ELR (cell line): Measurements from ENCODE around the gene OLFML2B.
"Not testable (repeated sequence)": the region's sequence is repeated elsewhere in the genome, so short reads cannot be mapped to it uniquely, and the experiment has no call there.

ENCODE experiments used
- DNase-seq: peaks from one replicate; pipeline ENCODE4 v3.0.0-alpha.2; 2015; ENCODE audit warnings: low read depth

The OLFML2B gene

DNA sequence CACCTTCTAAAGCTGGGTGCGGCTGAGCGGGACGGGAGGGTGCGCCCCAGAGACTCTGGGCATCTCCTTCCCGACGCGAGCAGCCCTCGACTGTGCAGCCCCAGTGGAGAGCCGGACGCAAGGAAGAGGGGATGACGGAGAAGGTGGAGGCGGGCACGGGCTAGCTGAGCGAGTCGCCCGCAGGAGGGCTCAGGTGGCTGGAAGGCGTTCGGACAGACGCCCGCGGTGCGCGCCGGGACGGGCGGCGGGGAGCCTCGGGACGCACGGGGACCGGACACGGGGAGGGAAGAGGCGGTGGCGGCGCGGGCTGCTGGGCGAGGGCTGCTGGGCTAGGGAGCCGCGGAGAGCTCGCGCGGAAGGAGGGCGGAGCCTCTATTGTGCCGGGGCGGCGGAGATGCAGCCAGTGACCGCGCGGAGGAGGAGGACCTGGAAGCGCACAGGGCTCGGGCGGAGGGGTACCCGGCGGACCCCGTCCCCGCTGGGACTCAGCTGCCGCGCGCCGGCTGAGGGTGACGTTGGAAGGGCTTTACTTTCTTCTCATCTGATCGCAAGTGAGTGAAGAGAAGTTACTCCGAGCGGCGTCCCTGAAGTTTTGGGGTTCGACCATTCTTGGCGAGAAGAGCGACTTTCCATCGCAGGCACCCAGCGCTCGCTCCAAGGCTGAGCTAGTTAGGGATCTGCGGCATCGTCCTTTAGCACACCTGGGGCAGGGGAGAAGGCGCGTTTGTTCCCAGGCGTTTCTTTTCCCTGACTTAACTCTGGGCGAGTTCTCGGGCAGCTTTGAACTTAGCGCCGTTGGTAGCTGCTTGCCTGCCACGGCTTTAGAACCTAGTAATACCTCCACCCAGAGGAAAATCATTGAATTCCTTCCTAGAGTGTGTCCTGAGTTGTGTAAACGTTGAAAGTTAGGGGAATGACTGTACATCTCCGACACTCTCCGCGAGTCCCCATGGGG lies at the start of gene OLFML2B:
Gene OLFML2B, minus strand, starts transcription at position 323 of the 955 bp plus-strand sequence. CDS start 439 bp downstream, outside the sequence.
- peak; percentile 89 for DNase-seq

DNA sequence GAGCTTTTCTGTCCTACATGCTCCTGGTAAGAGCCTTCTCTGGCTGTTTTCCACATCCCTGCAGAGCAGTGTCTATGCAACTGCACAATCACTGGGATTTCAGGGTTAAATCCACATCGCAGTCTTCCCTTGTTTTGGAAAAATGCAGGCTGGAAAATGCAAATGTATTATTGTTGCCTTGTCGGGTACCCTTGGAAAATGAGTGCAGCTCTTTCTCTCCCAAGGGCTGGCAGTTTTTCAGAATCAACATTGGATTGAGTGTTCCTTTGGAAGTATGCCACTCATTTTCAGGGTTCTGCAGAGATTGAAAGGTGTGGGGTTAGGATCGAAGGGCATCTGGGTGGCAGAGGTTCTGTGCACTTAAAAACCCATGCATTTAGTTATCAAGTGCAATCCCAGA lies 49.1 kb upstream of the OLFML2B start:
- DNase-seq = no peak

DNA sequence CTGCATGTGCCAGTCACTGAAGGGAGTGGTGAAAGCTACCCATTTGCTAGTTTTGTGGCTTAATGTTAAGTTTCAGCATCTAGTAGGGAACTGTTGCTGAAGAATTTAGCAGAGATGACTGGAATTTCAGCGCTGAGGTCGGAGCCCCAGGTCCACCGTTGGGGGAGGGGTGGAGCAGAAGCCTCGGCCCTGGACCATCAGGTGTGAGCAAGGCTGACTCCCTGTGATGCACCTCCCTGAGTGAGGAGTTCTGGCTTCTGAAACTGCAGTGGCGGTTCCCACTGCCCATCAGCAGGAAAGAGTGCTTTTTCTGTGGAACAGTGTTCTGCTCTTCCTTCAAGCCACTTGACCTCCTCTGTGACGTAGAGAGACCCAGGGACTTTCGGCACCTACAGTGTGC lies 47.2 kb upstream of the OLFML2B start:
- no peak for DNase-seq

DNA sequence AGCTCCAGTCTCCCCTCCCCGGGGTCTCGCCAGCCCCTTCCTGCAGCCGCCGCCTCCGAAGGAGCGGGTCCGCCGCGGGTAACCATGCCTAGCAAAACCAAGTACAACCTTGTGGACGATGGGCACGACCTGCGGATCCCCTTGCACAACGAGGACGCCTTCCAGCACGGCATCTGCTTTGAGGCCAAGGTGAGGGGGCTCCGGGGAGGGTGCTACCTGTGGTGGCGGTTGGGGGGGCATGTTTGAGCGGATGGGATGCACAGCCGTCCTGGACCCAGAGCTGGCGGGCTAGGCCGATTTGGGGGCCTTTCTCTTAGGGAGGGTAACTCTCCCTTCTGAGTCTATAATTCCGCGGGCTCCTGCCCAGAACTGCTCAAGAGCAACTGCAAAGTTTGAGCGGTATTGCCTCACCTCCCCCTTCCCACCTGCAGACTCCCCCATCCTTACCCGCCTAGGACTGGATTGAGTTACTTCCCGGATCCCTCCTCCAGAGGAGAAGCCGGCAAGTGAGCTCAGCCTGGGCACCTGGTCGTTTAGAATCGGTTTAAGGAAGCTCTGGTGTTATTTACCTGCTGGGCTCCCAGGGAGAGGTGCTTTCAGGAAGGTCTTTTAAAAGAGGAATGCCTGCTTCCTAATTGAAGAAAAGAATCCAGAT lies 46.6 kb upstream of the OLFML2B start:
- peak; percentile 14 for DNase-seq

DNA sequence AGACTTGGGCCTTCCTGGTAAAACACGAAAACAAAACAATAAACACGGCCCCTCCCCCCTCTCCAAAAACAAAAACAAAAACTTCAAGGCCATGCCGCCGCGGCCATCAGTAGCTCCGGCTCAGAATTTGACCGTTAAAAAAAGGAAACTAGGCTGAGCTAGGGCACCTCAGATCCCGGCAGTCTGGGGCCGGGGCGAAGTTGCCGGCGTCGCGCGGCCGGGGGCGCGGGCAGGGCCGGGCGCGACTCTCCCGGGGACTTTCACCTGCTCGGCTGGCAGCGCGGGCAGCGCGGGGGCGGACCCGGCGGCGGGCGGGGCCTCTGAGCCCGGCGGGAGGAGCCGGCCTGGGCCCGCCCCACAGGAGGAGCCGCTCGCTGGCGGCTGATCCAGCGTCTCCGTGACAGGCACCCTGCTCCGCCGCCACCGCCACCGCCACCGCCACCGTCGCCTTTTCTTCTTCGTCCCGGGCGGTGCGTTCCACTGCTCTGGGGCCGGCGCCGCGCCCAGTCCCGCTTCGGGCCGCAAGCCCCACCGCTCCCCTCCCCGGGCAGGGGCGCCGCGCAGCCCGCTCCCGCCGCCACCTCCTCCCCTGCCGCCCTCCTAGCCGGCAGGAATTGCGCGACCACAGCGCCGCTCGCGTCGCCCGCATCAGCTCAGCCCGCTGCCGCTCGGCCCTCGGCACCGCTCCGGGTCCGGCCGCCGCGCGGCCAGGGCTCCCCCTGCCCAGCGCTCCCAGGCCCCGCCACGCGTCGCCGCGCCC lies 45.8 kb upstream of the OLFML2B start, which contains the start of gene NOS1AP:
Gene NOS1AP, plus strand, starts transcription at position 358 of the 760 bp plus-strand sequence. CDS start 487 bp downstream, outside the sequence.
- DNase-seq = peak; percentile 76

DNA sequence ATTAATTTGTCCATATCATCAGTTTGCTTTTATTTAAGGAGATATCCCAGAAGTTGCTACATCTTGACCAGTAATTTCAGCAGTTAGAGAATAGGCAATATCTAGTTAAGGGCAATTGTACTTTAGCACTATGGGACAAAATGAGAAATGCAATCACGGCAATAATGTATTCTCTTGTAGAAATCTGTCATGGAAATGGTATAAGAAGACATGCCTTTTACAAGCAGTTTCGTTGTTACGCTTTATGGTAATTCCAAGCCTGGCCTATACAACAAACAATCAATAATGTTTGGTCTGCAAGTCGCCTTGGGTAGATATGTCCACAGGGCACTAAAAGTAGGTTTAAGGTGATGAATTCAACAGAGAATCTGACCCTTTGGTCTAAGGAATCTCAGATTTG lies 44.6 kb upstream of the OLFML2B start:
- DNase-seq = no peak

DNA sequence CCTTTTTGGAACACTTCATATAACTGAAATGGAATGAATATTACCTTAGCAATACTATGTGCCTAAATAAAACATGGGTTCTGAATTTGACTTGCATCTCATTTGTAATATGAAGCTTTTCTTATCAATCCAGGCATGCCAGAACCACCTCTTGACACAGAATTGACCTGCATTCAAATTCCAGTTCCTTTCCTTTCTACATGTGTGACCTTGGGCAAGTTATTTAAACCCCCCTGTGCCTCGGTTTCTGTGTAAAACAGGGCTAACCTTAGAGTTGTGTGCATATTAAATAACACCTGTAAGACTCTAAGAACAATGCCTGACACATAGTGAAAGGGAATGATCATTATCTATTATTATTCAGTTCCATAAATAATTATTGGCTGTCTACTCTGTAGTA lies 43.8 kb upstream of the OLFML2B start:
- no peak for DNase-seq

DNA sequence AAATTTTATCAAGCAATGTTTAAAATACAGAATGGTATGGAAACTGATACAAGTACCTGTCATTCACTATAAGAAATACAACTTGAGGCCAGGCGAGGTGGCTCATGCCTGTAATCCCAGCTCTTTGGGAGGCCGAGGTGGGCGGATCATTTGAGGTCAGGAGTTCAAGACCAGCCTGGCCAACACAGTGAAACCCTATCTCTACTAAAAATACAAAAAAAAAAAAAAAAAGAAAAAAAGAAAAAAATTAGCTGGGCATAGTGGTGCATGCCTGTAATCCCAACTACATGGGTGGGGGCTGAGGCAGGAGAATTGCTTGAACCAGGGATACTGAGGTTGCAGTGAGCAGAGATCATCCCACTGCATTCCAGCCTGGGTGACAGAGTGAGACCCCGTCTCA lies 43.2 kb upstream of the OLFML2B start:
- not testable (repeated sequence) for DNase-seq

DNA sequence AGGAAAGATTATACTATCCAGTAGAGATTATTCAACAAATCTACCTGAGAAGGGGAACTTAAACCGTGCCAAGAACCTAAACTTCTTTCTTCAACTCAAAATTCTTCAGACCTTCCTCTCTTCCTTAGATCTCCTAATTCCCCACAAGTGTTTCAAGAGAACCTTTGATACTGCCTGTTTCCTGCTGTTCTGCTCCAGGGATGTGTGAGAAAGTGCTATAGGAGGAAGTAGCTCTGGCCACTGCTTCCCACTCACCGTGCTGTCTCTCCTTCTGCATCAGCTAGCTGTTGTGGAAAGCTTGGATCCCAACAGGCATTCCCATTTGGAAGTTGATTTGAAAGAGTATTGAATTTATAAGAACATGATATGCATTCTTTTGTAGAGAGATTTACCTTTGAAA lies 41.3 kb upstream of the OLFML2B start:
- no peak for DNase-seq

DNA sequence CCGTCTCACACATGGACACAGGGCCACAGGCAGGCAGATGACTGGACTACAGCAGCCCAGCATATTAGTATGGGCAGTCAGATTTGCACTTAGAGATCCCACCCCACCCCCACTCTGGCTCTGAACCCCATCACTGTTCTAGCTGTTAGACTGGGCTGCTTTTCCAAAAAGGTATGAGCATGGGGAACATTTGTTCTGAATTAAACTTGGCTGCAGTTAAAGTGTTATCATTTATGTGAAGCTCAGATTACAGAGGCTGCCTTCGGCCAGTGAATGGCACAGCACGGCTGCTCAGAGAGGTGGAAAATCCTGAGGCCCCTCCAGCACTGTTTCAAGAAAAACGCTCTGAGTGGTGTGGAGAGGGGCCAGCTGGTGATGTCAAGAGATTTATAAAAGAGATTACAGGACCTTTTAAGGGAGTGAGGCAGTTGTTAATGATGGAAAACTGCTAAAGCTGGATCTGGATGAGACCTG lies 38.9 kb upstream of the OLFML2B start:
- DNase-seq = no peak

DNA sequence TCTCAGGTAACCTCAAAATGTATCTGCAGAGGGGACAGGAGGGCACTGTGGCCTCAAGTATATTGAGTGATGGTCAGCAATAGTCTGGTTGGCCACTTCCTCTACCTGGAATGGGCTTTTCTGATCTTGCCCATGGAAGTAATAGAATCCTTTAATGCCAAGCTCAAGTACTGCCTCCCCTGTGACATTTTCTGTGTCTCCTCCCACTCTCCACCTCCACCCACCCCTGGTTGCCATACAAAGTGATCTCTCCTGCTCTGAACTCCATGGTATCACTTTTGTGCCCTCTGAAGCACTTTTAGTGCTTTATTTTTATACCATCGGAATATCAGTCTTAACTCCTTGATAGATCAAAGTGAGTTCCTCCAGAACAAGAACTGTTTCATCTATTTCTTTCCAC lies 36.6 kb upstream of the OLFML2B start:
- no peak for DNase-seq

DNA sequence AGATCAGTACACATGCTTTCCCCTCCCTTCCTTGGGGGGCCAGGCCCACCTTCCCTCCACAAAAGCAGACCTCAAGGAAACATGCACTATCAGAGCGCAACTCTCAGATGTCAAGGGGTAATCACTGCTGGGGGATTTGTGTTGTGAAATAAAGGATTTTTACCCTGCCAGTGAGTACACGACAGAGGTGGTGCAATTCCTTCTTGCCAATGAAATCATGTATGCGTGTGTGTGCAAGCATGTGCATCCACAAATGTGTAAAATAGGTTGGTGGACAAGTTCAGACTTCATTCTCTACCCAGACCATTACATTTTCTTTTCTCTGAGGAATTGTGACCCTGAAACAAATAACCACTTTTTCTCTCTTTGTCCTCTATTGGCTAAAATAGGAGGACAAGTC lies 36.1 kb upstream of the OLFML2B start:
- DNase-seq = no peak

DNA sequence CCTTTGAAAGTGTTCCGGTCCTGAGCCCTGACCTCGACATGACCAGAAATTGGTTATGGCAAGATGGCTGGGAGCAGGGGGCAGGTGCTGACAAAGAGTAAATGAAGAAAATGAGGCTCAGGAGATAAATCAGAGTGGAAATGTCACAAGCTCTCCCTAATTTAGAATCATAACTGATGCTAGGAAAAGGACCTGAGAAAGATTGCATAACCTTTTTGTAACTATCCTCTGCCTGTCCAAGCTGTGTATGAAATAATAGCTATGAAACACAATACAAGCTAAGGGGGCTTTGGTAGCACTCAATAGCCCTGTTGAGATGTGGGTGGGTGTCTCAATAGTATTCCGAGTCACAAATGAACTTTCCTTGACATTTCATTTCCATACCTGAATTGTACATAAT lies 32.9 kb upstream of the OLFML2B start:
- no peak for DNase-seq

DNA sequence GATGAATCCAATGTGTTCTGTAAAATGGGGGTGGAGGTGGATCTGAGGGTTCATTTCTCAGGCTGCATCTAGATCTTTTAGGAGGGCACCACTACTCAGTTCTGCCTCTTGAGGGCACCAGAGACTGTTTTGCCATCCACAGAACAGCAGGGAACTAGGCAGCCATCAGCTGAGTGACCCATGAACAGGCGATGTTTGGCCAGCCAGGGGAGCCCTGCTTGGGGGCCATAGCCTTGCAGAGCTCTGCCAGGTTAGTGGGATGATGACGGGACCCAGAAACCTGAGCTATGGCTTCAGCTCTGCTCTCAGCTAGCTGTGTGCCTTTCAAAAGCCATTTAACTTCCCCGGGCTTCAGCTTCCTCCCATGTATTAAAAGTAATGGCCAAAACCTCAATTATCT lies 32.4 kb upstream of the OLFML2B start:
- DNase-seq = peak; percentile 83

DNA sequence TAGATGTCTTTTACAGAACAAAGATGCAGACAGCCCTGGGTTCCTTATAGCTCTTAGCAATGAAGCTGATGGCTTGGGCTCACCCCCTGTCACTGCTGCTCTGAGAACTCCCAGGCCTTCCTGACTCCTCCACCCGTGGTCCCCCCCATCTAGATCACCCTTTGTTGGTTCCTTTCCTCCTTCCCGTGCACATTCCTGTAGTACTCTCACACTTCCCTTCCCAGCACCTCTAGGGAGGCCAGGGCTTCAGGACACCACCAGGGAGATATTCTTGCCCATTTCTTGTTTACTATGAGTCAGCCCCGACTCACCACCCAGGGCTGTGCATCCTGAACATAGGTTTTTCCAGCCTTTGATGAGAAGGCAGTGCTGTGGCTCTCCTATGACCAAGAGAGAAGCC lies 31.4 kb upstream of the OLFML2B start:
- peak; percentile 97 for DNase-seq

DNA sequence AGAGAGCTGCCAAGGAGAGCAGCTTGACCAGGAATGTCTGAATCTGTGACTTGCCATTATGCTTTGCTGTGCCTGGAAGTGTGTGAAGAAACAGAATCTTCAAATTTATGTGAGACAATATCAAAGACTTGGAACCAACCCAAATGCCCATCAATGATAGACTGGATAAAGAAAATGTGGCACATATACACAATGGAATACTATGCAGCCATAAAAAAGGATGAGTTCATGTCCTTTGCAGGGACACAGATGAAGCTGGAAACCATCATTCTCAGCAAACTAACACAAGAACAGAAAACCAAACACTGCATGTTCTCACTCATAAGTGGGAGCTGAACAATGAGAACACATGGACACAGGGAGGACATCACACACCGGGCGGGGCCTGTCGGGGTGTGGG lies 30.3 kb upstream of the OLFML2B start:
- not testable (repeated sequence) for DNase-seq

DNA sequence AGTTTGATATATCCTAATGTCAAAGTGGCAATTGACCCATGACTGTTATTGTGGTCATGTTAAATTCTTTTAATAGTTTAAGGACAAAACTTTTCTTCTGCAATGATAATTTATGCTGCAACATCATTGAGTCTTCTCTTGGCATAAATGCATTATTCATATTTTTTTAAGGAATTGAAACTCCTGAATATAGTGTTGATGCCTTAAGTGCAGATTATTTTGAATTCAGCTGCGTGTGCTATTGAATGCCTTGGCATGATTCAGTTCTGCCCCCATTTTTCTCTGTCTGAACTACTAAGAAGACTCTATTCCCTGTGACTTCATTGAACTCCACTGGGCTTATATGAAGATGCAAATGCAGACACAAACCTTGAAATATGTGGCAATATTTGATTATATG lies 23.3 kb upstream of the OLFML2B start:
- DNase-seq = no peak

DNA sequence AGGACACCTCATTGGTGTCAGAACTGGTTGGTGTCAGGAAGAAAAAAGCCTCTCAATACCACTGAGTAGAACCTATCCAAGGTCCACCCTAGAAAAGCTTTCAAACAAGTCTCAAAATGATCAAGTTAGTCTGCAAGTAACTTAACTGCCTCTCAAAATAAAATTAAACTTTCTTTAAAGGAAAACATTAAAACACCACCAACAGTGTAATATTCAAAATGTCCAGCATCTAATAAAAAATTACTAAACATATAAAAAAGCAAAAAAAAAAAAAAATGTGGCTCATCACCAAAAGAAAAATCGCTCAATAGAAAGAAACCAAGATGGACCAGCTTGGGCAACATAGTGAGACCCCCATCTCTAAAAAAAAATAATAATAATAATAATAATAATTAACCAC lies 18.7 kb upstream of the OLFML2B start:
- no peak for DNase-seq

DNA sequence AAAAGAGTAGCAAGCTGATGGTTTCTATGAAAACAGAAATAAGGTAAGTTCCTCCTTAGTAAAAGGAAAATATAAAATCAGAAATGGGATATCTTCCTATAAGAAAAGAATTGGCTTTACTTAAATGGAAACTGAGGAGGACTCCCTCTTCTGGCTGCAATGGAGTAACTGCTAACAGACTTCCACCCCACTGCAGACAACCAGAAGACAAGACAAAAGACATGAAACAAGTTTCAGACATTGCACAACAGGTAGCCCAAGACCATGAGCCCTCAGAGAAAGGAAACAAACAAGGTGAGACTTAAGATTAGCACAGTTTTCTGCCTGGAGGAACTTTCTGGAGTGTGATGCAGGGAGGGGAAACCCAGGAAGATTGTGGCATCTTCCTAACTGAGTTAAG lies 17.0 kb upstream of the OLFML2B start:
- peak; percentile 52 for DNase-seq

DNA sequence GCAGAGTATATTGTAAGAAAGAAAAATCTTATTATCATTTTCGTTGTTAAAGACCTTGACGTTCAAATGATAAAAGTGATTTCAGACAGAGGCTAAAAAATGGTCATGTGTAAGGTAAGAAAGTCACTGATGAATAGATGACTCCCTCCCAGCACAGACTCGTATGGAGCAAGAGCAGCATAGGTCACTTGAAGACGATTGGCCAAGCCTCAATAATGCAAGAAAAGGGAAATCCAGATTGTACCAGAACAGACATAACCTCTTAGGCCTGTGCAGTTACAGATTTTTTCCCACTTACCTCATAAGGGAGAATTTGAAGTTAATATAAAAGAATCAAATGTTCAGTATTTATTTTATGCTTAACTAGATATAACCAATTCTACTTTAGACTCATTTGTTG lies 16.3 kb upstream of the OLFML2B start:
- DNase-seq = no peak

DNA sequence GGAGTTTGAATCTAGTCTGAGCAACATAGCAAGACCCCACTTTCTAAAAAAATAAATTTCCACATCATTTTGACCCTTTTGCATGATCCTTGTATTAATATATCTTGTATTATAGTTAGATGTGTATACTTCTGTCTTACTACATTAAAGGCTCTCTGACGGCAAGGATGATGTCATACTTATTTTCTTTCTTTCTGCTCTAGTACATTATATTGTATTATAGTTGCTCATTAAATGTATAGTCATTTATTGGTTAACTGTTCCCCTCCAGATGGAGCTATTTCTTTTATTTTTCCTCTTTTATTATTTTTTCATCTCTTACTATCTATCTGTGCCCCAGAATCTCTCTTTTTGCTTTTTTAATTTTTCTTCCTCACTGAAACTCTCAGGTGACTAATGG lies 15.0 kb upstream of the OLFML2B start:
- no peak for DNase-seq

DNA sequence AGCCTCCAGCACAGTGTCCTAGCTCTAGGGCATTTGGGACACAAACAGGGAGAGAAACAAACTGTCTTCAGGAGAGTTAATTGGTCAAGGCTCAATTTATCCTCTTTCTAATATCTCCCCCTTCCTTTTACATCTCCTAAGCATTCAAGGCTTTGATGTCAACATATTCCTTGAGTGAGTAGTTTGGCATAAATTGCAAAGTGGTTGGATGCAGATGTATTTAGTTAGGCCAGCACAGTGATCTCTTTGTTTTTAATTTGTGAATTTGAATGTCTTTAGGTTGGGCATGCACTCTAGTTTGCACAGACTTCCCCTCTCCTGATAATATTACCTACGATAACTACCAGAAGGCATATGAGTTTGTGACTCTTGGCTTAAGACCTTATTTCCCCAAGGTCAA lies 12.5 kb upstream of the OLFML2B start:
- DNase-seq = no peak
